GM12864 (cell line): Measurements from ENCODE around the gene RRP9.

Experiments used
- DNase-seq: peaks from one replicate; pipeline ENCODE4 v3.0.0-alpha.2; 2011; ENCODE audit warnings: low read depth
- H3K4me3 ChIP-seq: 2 replicates; pipeline ENCODE4 v1.5.1; 2011; ENCODE audit warnings: mild to moderate bottlenecking, low read depth, low read length, control low read depth
- CTCF ChIP-seq: IDR thresholded peaks from 2 replicates; pipeline ENCODE4 v1.5.1; 2011; ENCODE audit warnings: low read depth, mild to moderate bottlenecking, moderate library complexity, low read length, control low read depth, inconsistent platforms; ENCODE audit errors: missing control alignments

RRP9 gene

GRCh38 chr3:51935886-51936755 is 5.6 kb downstream of the RRP9 start:
- H3K4me3 ChIP-seq = no peak overlapping the region
- TF ChIP-seq CTCF = no peak
- no peak for DNase-seq

- DNase-seq = no peak
- H3K4me3 ChIP-seq = no peak overlapping the region
- no peak for TF ChIP-seq CTCF
Observed at GRCh38 chr3:51934991-51935885, 6.5 kb downstream of the RRP9 start.

- no peak overlapping the region for H3K4me3 ChIP-seq
- no peak for TF ChIP-seq CTCF
- no peak for DNase-seq
Observed at GRCh38 chr3:51934139-51934850, 7.4 kb downstream of the RRP9 start.

GRCh38 chr3:51933471-51934138 is 8.1 kb downstream of the RRP9 start:
- DNase-seq = no peak

GRCh38 chr3:51932471-51933370 is 9.0 kb downstream of the RRP9 start:
- no peak overlapping the region for H3K4me3 ChIP-seq
- no peak for TF ChIP-seq CTCF
- no peak for DNase-seq

More at GRCh38 chr3:51933471-51934138, 8.1 kb downstream of the RRP9 start:
- H3K4me3 ChIP-seq = no peak overlapping the region
- TF ChIP-seq CTCF = no peak
